Loucy (cell line): Measurements from ENCODE around the gene RPRML.

Source experiments
- H2AFZ ChIP-seq: fragments of 200-600 bp; sonication (generic); 2 replicates; pipeline ENCODE4 v1.6.0; 2016; ENCODE audit warnings: antibody characterized with exemption, mild to moderate bottlenecking, low read length, moderate library complexity
- H3F3A ChIP-seq: fragments of 200-600 bp; 2 replicates; pipeline ENCODE4 v1.6.0; 2016; ENCODE audit warnings: antibody characterized with exemption, low read depth, mild to moderate bottlenecking
- H3K27me3 ChIP-seq: fragments of 200-600 bp; sonication (generic); 2 replicates; pipeline ENCODE4 v1.6.1; 2014; ENCODE audit warnings: low read length, mild to moderate bottlenecking; ENCODE audit not compliant: insufficient read depth, poor library complexity, severe bottlenecking
- H3K36me3 ChIP-seq: fragments of 200-600 bp; sonication (generic); 2 replicates; pipeline ENCODE4 v1.6.1; 2016; ENCODE audit warnings: low read length; ENCODE audit not compliant: insufficient read depth
- H3K4me1 ChIP-seq: fragments of 200-600 bp; sonication (generic); 2 replicates; pipeline ENCODE4 v1.5.1; 2014; ENCODE audit warnings: low read length, mild to moderate bottlenecking; ENCODE audit not compliant: insufficient read depth, poor library complexity, severe bottlenecking
- H3K4me2 ChIP-seq: fragments of 200-600 bp; sonication (generic); 2 replicates; pipeline ENCODE4 v1.6.0; 2014; ENCODE audit warnings: antibody characterized with exemption, low read length, low read depth, mild to moderate bottlenecking; ENCODE audit not compliant: poor library complexity, severe bottlenecking
- H3K4me3 ChIP-seq: fragments of 200-600 bp; sonication (generic); 2 replicates; pipeline ENCODE4 v1.5.1; 2014; ENCODE audit warnings: low read length, mild to moderate bottlenecking, mixed read lengths; ENCODE audit not compliant: poor library complexity, severe bottlenecking
- H3K79me2 ChIP-seq: fragments of 200-600 bp; sonication (generic); 2 replicates; pipeline ENCODE4 v1.6.1; 2014; ENCODE audit warnings: low read length; ENCODE audit not compliant: insufficient read depth
- H3K9ac ChIP-seq: fragments of 200-600 bp; sonication (generic); 2 replicates; pipeline ENCODE4 v1.6.0; 2014; ENCODE audit warnings: mild to moderate bottlenecking, low read depth, low read length, moderate library complexity; ENCODE audit not compliant: poor library complexity, severe bottlenecking
- H3K9me2 ChIP-seq: fragments of 200-600 bp; sonication (generic); replicated peaks from 2 replicates; pipeline ENCODE4 v1.6.1; 2016; ENCODE audit warnings: low read depth, low read length, mixed read lengths
- H3K9me3 ChIP-seq: fragments of 200-600 bp; sonication (generic); 2 replicates; pipeline ENCODE4 v1.6.1; 2014; ENCODE audit warnings: mild to moderate bottlenecking, antibody characterized with exemption, low read length, low read depth; ENCODE audit not compliant: insufficient read depth
- H4K20me1 ChIP-seq: fragments of 200-600 bp; sonication (generic); 2 replicates; pipeline ENCODE4 v1.6.0; 2014; ENCODE audit warnings: antibody characterized with exemption, low read length, mild to moderate bottlenecking; ENCODE audit not compliant: insufficient read depth, poor library complexity, severe bottlenecking
- EZH2phosphoT487 ChIP-seq: fragments of 200-600 bp; IDR thresholded peaks from 2 replicates; pipeline ENCODE4 v1.6.1; 2018; ENCODE audit warnings: antibody characterized with exemption, mild to moderate bottlenecking, moderate library complexity, borderline replicate concordance
- TF ChIP-seq, protein P1 (sequence below): fragments of 200-600 bp; sonication (generic); conservative IDR thresholded peaks from 2 replicates; pipeline ENCODE4 v1.5.1; 2014; ENCODE audit warnings: mild to moderate bottlenecking, antibody characterized with exemption, low read length

The RPRML gene

DNA sequence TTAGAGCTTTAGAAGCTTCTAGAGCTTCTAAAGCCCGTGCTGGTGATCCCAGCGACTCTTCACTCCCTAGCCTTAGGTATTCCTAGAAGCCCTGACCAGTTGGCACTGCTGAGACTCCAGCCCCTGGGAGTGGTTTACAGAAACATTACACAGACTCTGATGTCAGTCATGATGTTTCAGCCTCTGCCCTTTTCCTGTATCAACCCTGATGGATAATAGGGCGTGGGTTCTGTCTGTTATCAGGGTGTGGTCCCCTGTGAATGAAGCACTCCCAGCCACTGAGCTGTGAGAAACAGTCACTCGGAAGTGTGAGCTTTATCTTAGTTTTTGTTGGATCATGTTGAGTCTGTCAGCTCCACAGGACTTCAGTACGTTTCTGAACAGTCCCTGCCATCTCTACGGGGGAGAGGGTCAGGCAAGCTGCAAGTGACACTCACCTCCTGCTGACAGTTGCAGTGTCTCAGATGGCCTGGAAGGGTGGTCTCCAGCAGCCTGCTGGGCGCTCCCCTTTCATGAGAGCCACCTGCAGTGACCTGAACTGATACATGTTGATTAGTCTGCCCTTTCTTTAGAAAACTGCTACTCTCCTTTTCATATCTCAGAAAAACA lies 43.3 kb downstream of the RPRML start:
- Histone ChIP-seq H3K9ac (no peak overlapping the region), H3K4me3 (no peak overlapping the region), H2AFZ (no peak overlapping the region), H3F3A (no peaks in the 10 kb centered on the region), H3K79me2 (no peaks in the 10 kb centered on the region), H3K9me2 (no peaks in the 10 kb centered on the region), H3K9me3 (no peaks in the 10 kb centered on the region), H3K36me3 (peaks cover 94% of the 10 kb centered on the region), H3K27me3 (no peaks in the 10 kb centered on the region), H3K4me2 (no peak overlapping the region), H3K4me1 (no peaks in the 10 kb centered on the region), H4K20me1 (peaks cover 3% of the 10 kb centered on the region)
- TF ChIP-seq, protein P1, sequence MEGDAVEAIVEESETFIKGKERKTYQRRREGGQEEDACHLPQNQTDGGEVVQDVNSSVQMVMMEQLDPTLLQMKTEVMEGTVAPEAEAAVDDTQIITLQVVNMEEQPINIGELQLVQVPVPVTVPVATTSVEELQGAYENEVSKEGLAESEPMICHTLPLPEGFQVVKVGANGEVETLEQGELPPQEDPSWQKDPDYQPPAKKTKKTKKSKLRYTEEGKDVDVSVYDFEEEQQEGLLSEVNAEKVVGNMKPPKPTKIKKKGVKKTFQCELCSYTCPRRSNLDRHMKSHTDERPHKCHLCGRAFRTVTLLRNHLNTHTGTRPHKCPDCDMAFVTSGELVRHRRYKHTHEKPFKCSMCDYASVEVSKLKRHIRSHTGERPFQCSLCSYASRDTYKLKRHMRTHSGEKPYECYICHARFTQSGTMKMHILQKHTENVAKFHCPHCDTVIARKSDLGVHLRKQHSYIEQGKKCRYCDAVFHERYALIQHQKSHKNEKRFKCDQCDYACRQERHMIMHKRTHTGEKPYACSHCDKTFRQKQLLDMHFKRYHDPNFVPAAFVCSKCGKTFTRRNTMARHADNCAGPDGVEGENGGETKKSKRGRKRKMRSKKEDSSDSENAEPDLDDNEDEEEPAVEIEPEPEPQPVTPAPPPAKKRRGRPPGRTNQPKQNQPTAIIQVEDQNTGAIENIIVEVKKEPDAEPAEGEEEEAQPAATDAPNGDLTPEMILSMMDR, result no peak
- TF ChIP-seq EZH2phosphoT487, result no peak

- peaks cover 17% of the 10 kb centered on the region for H3K4me1 ChIP-seq
- H3K36me3 ChIP-seq, result peaks cover 71% of the 10 kb centered on the region
- peaks cover 28% of the 10 kb centered on the region for H3K79me2 ChIP-seq
- H3K9me2 ChIP-seq, result no peaks in the 10 kb centered on the region
- peaks cover 20% of the 10 kb centered on the region for H4K20me1 ChIP-seq
- no peaks in the 10 kb centered on the region for H3F3A ChIP-seq
- H3K9me3 ChIP-seq, result no peaks in the 10 kb centered on the region
- H3K27me3 ChIP-seq, result no peaks in the 10 kb centered on the region
- H3K4me2 ChIP-seq, result no peak overlapping the region
- no peak overlapping the region for H3K9ac ChIP-seq
- no peak overlapping the region for H2AFZ ChIP-seq
- TF ChIP-seq EZH2phosphoT487, result no peak
- TF ChIP-seq, protein P1, result no peak
- no peak overlapping the region for H3K4me3 ChIP-seq
These were observed 47.5 kb downstream of the RPRML start for GRCh38 chr17:46931596-46931995.

DNA sequence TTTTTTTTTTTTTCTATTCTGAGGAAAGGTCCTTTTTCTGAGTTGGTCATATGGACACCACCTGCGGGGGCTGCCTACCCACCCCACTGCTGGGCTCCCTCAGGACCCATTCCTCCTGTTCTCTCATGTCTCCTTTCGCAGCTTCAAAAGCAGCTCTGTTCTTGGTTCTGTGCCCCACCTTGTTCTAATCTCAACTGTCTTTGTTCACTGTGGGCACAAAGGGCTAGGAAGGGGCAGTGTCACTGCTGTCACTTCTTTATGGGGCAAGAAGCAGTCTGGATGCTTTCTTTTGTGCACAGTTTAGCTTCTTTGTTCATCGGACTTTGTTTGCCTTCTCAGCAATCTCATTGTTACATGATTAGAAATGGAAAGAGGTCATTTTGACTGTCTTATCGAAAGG lies 49.0 kb downstream of the RPRML start:
- no peaks in the 10 kb centered on the region for H3K27me3 ChIP-seq
- H3K4me2 ChIP-seq, result no peak overlapping the region
- no peaks in the 10 kb centered on the region for H3F3A ChIP-seq
- peaks cover 55% of the 10 kb centered on the region for H3K36me3 ChIP-seq
- no peak overlapping the region for H3K4me3 ChIP-seq
- no peaks in the 10 kb centered on the region for H3K9me2 ChIP-seq
- no peak overlapping the region for H2AFZ ChIP-seq
- H4K20me1 ChIP-seq, result peaks cover 23% of the 10 kb centered on the region
- H3K9ac ChIP-seq, result no peak overlapping the region
- TF ChIP-seq EZH2phosphoT487, result no peak
- TF ChIP-seq, protein P1, result no peak
- H3K9me3 ChIP-seq, result no peaks in the 10 kb centered on the region
- peaks cover 43% of the 10 kb centered on the region for H3K79me2 ChIP-seq
- H3K4me1 ChIP-seq, result peaks cover 32% of the 10 kb centered on the region
